ENCODE measurements around the gene SNIP1. TPM values are rescaled to one million over a fixed set of nuclear protein-coding genes. Genes with fewer than 3 reads are reported as not detected.
"Not testable (repeated sequence)": the region's sequence is repeated elsewhere in the genome, so short reads cannot be mapped to it uniquely, and the experiment has no call there.

The SNIP1 gene
- total and polyA plus RNA-seq, 2 experiments from 2014 or later = 6.1 to 12.8 TPM

- H3K27ac ChIP-seq = no peak overlapping the region
- H3K27me3 ChIP-seq = no peaks in the 10 kb centered on the region
- no peaks in the 10 kb centered on the region for H3K36me3 ChIP-seq
- no peak for TF ChIP-seq CTCF (IDR thresholded peaks at IDR 0.05; ENCODE audit: low read depth, low read length)
- no peaks in the 10 kb centered on the region for H3K9me3 ChIP-seq (ENCODE audit: low read depth)
- peaks cover 3% of the 10 kb centered on the region for H3K4me1 ChIP-seq (ENCODE audit: low read depth)
- DNase-seq (ENCODE audit: low read depth in 1 of 2, low spot score in 1 of 2) = no peak
- no peak overlapping the region for H3K4me3 ChIP-seq
Observed at GRCh38 chr1:37519613-37520012, 34.5 kb downstream of the SNIP1 start.

GRCh38 chr1:37518929-37519328 is 35.2 kb downstream of the SNIP1 start:
- H3K27ac ChIP-seq; H3K4me1 ChIP-seq (ENCODE audit: low read depth); H3K36me3 ChIP-seq; H3K4me3 ChIP-seq; H3K27me3 ChIP-seq; H3K9me3 ChIP-seq (ENCODE audit: low read depth); DNase-seq (ENCODE audit: low read depth in 1 of 2, low spot score in 1 of 2): not testable (repeated sequence)

GRCh38 chr1:37518241-37518640 is 35.9 kb downstream of the SNIP1 start:
- H3K27me3 ChIP-seq; H3K4me1 ChIP-seq (ENCODE audit: low read depth); H3K9me3 ChIP-seq (ENCODE audit: low read depth); DNase-seq (ENCODE audit: low read depth in 1 of 2, low spot score in 1 of 2); H3K27ac ChIP-seq; H3K4me3 ChIP-seq; H3K36me3 ChIP-seq: not testable (repeated sequence)

- Histone ChIP-seq H3K4me1 (ENCODE audit: low read depth) (peaks cover 7% of the 10 kb centered on the region), H3K9me3 (ENCODE audit: low read depth) (no peaks in the 10 kb centered on the region), H3K27me3 (no peaks in the 10 kb centered on the region), H3K27ac (no peak overlapping the region), H3K36me3 (no peaks in the 10 kb centered on the region), H3K4me3 (no peak overlapping the region)
- no peak for TF ChIP-seq CTCF (IDR thresholded peaks at IDR 0.05; ENCODE audit: low read depth, low read length)
- no peak for DNase-seq (ENCODE audit: low read depth in 1 of 2, low spot score in 1 of 2)
Observed at GRCh38 chr1:37517569-37517968, 36.5 kb downstream of the SNIP1 start.

GRCh38 chr1:37515185-37516034 is 38.7 kb downstream of the SNIP1 start:
- H3K9me3 ChIP-seq (ENCODE audit: low read depth) = no peaks in the 10 kb centered on the region
- TF ChIP-seq CTCF (IDR thresholded peaks at IDR 0.05; ENCODE audit: low read depth, low read length) = no peak
- H3K4me3 ChIP-seq = peak overlapping the region; percentile 80
- no peaks in the 10 kb centered on the region for H3K36me3 ChIP-seq
- H3K4me1 ChIP-seq (ENCODE audit: low read depth) = peaks cover 7% of the 10 kb centered on the region
- H3K27ac ChIP-seq = peak overlapping the region; percentile 79
- no peak for DNase-seq (ENCODE audit: low read depth in 1 of 2, low spot score in 1 of 2)
- H3K27me3 ChIP-seq = no peaks in the 10 kb centered on the region

- peak within 1 kb of the TSS; percentile 79 for H3K27ac ChIP-seq
- peak; percentile 31 for TF ChIP-seq CTCF (IDR thresholded peaks at IDR 0.05; ENCODE audit: low read depth, low read length)
Observed at GRCh38 chr1:37514350-37515184, 39.5 kb downstream of the SNIP1 start, which contains the start of gene MEAF6. Gene MEAF6, minus strand, starts transcription at chr1:37514766. Its CDS starts 20 bp downstream, at chr1:37514746.

More at GRCh38 chr1:37514350-37515184, 39.5 kb downstream of the SNIP1 start, which contains the start of gene MEAF6:
- Histone ChIP-seq H3K9me3 (ENCODE audit: low read depth) (no peaks in the 10 kb centered on the region), H3K27me3 (no peaks in the 10 kb centered on the region), H3K36me3 (no peaks in the 10 kb centered on the region), H3K4me1 (ENCODE audit: low read depth) (peaks cover 7% of the 10 kb centered on the region), H3K4me3 (peak within 1 kb of the TSS; percentile 80)
- DNase-seq (ENCODE audit: low read depth in 1 of 2, low spot score in 1 of 2) = peak; percentile 87 to 92
